ENCODE measurements around the gene AGA. TPM values are rescaled to one million over a fixed set of nuclear protein-coding genes. Genes with fewer than 3 reads are reported as not detected.

The AGA gene
- total and polyA plus RNA-seq, 2 of the 13 experiments (the other 11 are each of a cell fraction or from before 2014, with no cell fraction given) = 21.9 to 22.3 TPM

- no peak overlapping the region for H2AFZ ChIP-seq (ENCODE audit: low read length)
- CTCF ChIA-PET (ENCODE audit: low intra/inter-chr PET ratio, low total read pairs) = no interaction called here
- no peaks in the 10 kb centered on the region for H4K20me1 ChIP-seq (ENCODE audit: insufficient read depth, low read length)
- POLR2A ChIA-PET = no interaction called here
- no peaks in the 10 kb centered on the region for H3K79me2 ChIP-seq (ENCODE audit: insufficient read depth, low read length)
- no peak overlapping the region for H3K9ac ChIP-seq (ENCODE audit: insufficient read depth, low read depth, low read length)
- no peak overlapping the region for H3K4me3 ChIP-seq (replicated peaks in 1 of 3; ENCODE audit: insufficient read depth in 1 of 3, low read depth in 2 of 3, low read length in 3 of 3)
- no peaks in the 10 kb centered on the region for H3K4me1 ChIP-seq (ENCODE audit: insufficient read depth, low read length)
- BruUV-seq (replicated peaks) = no TSS peak
- DNase-seq (ENCODE audit: low spot score) (no peak), ATAC-seq (no peak), FAIRE-seq (no peak)
- TF ChIP-seq PAF1 (CRISPR knock-in tag; IDR thresholded peaks at IDR 0.05) = no peak
- TF ChIP-seq THAP8 (CRISPR knock-in tag; IDR thresholded peaks at IDR 0.05; ENCODE audit: borderline replicate concordance) = no peak
- TF ChIP-seq ZNF256 (CRISPR knock-in tag; conservative IDR thresholded peaks at IDR 0.05) = no peak
- no peak for TF ChIP-seq ZNF317 (CRISPR knock-in tag; IDR thresholded peaks at IDR 0.05)
- no peak for TF ChIP-seq SSRP1 (CRISPR knock-in tag; IDR thresholded peaks at IDR 0.05)
- no peak for TF ChIP-seq CHCHD3 (CRISPR knock-in tag; IDR thresholded peaks at IDR 0.05)
- no peak for TF ChIP-seq ZXDC (CRISPR knock-in tag; IDR thresholded peaks at IDR 0.05)
- no peak for TF ChIP-seq ZNF781 (CRISPR knock-in tag; IDR thresholded peaks at IDR 0.05; ENCODE audit: borderline replicate concordance, not compliant biosample characterization)
- TF ChIP-seq NFKB2 (CRISPR knock-in tag; IDR thresholded peaks at IDR 0.05; ENCODE audit: borderline replicate concordance) = no peak
- TF ChIP-seq IKZF5 (CRISPR knock-in tag; IDR thresholded peaks at IDR 0.05) = no peak
- no peak for TF ChIP-seq SAFB2 (CRISPR knock-in tag; IDR thresholded peaks at IDR 0.05; ENCODE audit: borderline replicate concordance, low read depth)
- TF ChIP-seq ZNF761 (CRISPR knock-in tag; conservative IDR thresholded peaks at IDR 0.05) = no peak
- H3K9me3 ChIP-seq (ENCODE audit: low read length) = no peaks in the 10 kb centered on the region
- in situ Hi-C loops (cut with HindIII; ENCODE audit: extremely low pct_ligation_motif_present, low pct_unique_long_range_greater_than_20kb) (no loop called here), intact Hi-C loops (cut with micrococcal nuclease; ENCODE audit: unreplicated experiment) (no loop called here)
- H3K36me3 ChIP-seq (replicated peaks in 1 of 2; ENCODE audit: control insufficient read depth in 1 of 2, insufficient read depth in 2 of 2, low read length in 2 of 2) = no peaks in the 10 kb centered on the region
- no peaks in the 10 kb centered on the region for H3K27me3 ChIP-seq (ENCODE audit: control insufficient read depth in 1 of 2, insufficient read depth in 2 of 2, low read length in 2 of 2)
- WGBS (ENCODE audit: low lambda C conversion rate) = 0% methylated on average over 3 of the region's 3 CpGs
- no peak overlapping the region for H3K27ac ChIP-seq (ENCODE audit: extremely low read length, insufficient read depth, low read length)
- no peak overlapping the region for H3K4me2 ChIP-seq (ENCODE audit: low read depth, low read length)
Measured at GRCh38 chr4:177419434-177419833, 22.8 kb downstream of the AGA start.

All from HepG2 (cell line).